CD4-positive, alpha-beta T cell treated with Interferon gamma for 1 hour (primary cell): ENCODE results near the gene CFAP54.
"Not testable (repeated sequence)": the region's sequence is repeated elsewhere in the genome, so short reads cannot be mapped to it uniquely, and the experiment has no call there.

Source experiments
- DNase-seq: peaks from one replicate; pipeline ENCODE4 v3.0.0-alpha.2; 2020

The CFAP54 gene

DNA sequence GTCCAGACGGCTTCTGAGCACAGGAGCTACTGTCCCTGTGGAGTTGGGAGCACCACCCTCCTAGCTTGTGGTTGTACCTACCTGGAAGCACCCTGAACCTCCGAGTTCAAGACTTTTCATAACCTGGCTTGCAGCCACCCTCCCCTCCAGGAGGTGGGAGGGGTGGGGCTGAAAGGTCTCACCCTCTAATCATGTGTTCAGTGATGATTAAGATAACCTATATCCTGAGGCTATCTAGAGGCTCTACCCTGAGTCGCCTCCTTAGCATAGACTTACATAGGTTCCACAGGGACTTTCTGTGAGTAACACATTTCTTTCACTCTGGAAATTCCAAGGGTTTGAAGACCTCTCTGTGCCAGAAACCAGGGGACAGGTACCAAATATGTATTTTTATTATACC is 146.5 kb downstream of the CFAP54 start:
- DNase-seq = no peak

DNA sequence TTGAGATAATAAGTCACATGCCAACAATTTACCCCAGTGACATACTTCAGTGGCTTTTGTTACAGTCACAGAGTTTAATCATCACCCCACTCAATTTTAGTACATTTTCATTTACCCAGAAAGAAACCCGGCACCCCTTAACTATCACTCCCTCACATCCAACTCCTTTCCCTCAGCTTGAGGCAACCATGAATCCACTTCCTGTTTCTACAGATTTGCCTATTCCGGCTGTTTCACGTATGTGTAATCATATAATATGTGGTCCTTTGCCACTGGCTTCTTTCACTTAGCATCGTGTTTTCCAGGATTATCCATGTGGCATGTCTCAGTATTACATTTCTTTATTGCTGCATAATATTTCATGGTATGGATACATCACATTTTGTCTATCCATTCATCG is 147.5 kb downstream of the CFAP54 start:
- DNase-seq = no peak

DNA sequence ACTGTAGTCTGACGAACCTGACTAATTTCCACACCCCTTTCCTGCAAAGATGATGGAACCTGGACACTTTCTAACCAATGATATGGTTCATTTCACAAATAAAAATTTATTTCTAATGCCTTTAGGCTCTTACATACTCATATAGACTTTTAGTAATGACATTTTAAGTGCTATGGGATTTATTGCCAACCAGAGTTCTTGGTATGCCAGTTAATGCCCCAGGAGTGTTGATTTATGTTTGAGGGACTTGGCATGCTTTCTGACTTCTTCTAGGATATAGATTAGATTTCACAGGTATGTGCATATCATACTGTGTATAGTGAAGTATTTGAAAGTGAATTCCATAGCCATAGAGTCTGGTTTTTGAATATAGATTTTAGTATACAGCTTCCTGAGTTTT is 159.5 kb downstream of the CFAP54 start:
- DNase-seq = no peak

DNA sequence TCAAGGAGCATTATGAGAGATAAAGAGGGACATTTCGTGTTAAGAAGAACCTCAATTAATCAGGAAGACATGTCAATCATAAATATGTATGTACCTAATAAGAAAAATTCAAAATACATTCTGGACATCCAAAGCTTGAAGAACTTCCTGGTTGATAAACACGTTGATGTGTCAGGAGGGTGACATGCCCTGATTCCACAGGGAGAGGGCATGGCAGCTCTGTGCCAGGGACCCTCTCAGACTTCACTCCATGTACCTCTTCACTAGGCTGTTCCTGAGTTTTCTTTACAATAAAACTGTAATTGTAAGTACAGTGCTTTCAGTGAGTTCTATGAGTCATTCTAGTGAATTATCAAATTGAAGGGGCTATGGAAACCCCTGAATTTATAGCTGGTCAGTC is 163.5 kb downstream of the CFAP54 start:
- DNase-seq = no peak

DNA sequence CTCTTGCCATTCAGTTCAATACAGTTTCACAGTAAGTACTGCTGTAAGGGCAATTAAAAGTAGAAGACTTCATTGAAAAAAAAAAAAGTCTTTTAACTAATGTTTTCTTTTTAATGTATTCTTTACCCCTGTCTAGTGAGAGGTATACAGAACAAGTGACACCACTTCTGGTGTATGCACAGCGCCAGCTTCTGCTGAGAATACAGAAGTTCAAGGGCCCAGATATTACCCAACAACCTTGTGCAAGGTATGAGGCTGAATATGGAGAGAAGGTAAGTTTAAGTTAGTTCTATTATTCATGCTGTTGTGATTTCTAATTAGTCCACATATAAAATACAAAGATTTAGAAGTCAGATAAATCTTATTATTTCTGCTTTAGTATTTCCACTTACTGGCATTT is 168.7 kb downstream of the CFAP54 start:
- DNase-seq = no peak

DNA sequence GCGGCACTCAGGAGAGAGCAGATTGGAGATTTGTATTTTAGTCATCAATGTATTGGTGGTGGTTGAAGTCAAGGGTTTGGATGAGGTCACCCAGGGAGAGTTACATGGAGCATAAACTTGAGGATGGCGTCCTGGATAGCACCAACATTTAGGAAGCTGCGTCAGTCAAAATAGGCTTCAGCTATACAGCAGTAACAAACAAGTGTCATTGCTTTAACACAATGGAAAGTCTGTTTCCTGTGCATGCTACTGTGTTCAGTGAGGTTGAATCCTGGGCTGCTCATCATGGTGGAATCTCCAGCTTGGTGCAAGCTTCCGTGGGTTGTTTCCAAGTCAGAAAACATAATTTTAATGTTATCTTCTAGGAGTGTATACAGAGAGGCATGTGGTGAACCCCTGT is 180.4 kb downstream of the CFAP54 start:
- DNase-seq = no peak

DNA sequence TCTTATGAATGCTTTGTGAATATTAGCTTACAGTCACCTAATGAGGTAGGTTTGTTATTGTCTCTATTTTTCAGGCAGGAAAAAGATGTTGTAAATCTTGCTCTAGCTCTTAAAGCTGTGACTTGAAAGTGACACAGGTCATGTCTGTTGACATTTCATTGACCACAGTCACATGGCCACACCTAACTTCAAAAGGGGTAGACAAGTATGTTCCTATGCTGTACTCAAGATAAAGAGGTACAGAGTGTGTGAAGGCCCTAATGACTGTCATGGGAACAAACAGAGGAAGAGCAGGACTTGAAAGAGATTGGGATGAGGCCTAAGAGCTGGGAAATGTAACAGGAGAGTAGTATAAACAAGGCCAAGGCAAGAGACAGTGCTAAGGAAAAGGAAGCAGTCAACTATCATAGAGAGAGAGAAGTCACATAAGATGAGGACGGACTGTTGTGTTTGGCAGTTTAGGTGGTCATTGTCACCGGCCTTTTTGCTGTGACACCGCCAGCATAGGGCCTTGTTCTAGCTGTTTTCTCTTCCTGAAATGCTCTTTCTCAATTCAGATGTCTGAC is 181.0 kb downstream of the CFAP54 start:
- no peak for DNase-seq

DNA sequence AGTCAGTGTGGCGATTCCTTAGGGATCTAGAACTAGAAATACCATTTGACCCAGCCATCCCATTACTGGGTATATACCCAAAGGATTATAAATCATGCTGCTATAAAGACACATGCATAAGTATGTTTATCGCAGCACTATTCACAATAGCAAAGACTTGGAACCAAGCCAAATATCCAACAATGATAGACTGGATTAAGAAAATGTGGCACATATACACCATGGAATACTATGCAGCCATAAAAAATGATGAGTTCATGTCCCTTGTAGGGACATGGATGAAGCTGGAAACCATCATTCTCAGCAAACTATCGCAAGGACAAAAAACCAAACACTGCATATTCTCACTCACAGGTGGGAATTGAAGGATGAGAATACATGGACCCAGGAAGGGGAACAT is 186.1 kb downstream of the CFAP54 start:
- not testable (repeated sequence) for DNase-seq

DNA sequence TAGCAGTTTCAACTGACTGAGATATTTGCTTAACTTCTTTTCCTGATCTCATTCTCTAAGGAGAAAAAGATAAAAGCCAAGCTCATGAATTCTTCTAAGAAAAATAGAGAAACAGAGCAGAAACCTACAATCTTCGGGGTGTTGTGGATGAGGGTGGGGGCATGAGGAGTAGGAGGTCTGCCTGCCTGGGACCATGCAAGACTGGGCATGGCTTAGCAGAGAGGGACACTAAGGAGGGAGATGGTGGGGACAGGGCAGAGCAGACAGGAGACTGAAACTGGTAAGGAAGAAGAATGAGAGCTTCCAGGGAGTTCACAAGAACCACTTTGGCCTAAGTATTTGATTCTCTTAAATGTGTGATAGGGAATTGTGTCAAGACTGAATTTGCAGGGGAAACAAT is 188.0 kb downstream of the CFAP54 start:
- DNase-seq = no peak

DNA sequence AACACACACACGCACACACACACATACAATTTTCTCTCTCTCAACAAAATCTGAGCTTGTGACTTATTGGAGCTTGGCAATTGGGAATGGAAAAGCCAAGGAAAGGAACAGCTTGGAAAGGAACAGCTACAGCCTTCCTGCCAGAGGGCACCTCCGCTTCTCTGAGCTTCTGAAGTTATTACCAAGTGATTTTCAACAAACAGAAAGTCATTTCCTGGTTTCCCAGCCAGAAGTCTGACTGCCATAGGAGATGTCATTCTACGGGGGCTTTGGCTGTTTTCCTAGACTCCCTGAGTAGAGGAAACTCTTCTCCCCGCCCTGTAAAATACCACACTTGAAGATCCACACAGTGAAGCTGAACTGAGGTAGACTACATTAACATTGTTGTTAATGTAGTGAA is 198.3 kb downstream of the CFAP54 start:
- DNase-seq = no peak

DNA sequence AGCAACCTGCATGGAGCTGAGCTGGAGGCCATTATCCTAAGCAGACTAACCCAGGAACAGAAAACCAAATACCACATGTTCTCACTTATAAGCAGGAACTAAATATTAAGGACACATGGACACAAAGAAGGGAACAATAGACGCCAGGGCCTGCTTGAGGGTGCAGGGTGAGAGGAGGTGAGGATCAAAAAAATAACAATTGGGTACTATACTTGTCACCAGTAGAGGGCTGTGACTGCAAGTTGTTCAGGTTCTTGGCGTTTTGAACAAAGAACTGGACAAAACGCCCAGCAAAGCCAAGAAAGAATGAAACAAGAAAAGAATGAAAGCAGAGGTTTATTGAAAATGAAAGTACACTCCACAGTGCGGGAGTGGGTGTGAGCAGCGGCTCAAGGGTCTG is 209.1 kb downstream of the CFAP54 start:
- DNase-seq = no peak

DNA sequence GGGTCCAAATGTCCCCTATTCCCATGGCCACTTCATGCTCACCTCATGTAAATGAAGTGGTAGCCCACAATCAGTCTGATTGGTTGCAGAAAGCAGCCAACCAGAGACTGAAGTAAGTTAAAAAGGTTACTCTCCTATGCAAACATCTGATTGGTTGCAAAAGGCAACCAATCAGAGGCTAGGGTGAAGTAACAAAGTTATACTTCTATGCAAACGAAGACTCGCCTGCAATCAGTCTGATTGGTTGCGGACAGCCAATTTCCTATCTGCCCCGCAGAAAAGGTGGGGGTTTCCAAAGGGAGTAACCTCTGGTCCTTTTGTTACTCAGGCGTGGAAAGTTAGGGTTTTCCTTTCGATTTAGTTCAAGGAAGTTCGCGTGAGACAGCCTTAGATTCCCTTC is 209.6 kb downstream of the CFAP54 start:
- no peak for DNase-seq

DNA sequence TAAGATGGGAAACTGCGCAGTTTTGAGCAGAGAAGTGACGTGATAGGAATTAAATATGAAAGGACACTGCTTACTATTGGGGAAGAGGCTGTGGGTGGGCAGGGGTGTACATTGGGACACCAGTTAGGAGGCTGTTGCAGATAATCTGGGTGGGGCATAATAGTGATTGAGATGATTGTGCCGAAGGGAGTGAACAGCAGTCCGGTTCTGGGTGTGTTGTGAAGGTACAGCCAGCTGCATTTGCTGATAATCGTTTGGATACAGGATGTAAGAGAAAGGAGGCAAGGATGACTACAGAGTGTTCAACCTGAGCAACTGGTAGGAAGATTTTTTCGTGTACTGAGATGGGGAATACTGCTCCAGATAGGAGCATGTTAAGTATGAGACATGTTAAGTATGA is 212.5 kb downstream of the CFAP54 start:
- DNase-seq = no peak

DNA sequence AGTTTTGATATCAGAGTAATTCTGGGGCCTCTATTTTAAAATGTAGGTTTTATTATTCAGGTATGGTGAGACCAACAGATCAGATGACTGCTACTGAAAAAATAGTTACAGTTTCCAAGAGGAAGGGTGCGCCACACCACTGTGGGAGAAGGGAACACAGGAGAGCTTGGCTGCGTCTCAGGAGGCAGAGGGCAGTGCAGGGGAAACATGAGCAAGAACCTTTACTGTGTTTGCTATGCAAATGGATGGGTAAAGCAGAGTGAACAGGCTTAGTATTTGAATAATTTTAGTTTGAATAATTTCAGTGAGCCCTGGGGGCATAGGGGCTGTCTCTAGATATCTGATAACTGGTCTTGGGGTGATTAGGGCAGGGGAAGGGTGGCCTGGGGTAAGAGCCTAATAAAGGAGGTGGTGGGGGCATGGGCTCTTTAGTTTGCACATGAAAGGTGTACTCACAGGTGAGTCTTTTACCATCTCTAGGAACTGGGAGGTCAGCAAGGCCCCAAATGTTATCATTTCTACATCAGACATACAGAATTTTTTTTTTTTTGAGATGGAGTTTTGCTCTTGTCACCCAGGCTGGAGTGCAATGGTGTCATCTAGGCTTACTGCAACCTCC is 220.9 kb downstream of the CFAP54 start:
- no peak for DNase-seq

DNA sequence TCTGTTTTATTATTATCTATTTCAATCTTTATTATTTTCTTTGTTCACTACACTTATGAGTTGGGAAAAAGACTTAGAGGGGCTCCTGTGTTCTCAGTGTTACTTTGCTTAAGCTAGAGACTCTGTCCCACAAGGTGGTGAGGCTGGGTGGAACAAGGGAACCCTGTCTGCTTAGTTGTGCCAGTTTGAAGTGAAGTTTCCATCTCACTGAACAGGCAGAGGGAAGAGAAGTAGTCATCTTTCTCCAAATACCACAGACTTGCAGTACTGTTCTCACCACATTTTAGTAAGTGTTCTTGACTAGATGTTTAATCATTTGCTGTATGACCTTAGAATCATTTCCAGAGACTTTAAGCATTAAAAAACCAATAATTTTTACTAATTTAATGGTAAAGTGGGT is 222.0 kb downstream of the CFAP54 start:
- DNase-seq = no peak

DNA sequence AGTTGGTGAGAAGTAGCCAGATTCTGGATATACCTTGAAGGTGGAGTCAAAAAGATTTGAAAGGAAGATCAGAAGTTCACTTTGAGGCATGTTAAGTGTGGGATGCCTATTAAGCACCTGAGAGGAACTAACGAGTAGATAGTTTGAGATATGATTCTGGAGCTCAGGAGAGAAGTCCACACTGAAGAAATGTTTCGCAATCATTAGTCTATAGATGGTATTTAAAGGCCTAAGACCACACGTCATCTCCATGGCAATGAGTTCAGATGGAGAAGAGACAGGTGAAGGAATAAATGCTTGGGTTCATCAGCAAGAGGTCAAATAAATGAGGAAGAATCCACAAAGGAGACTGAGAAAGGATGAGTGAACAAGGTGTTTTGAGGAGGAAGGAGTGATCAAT is 224.8 kb downstream of the CFAP54 start:
- DNase-seq = no peak

DNA sequence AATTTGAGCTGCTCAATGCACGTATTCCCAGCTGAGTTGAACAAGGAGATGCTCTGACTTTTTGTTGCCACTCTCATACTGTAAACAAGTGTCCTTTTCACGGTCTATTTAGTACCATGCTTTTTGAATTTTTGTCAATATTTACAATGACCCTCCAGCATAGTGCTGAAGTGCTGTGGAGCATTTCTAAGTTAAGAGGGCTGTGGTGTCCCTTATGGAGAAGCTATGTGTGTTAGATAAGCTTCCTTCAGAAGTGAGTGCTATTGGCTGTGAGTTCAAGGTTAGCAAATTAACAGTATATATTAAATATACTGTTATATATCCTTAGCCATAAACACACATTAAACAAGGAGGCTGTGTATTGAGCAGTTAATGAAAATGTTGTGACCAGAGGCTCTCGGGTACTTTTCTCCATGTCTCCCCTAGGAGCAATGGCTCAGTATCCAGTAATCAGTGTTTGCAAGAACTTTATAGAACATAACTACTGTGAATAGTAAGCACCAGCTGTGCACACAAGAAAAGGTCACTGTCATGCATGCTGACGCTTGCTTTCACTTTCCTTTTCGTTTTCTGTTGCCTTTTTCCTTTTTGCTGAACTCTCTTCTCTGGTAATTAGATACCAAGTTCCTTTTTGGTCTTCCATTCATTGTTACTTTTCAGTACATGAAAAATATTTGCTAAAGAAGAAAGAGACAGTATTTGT is 230.4 kb downstream of the CFAP54 start:
- no peak for DNase-seq

DNA sequence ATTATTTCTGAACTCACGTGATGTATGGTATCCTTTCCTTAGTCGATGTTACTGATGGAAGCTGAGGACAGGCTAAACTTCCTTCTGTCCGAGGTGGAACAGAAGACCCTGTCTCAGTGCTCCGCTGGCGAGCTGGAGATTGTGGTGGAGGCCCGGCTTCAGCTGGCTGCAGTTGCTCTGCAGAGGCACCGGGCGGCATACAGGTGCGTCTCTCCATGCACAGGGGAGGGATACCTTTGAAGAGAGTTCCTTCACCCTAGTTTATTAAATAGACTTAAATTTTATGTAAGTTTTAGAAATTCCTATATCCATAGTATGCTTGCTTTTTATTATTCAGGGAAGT is 231.0 kb downstream of the CFAP54 start:
- no peak for DNase-seq

DNA sequence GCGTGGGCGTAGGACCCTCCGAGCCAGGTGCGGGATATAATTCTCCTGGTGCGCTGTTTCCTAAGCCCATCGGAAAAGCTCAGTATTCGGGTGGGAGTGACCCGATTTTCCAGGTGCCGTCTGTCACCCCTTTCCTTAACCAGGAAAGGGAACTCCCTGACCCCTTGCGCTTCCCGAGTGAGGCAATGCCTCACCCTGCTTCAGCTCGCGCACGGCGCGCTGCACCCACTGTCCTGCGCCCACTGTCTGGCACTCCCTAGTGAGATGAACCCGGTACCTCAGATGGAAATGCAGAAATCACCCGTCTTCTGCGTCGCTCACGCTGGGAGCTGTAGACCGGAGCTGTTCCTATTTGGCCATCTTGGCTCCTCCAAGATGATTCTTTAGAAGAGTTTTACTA is 240.1 kb downstream of the CFAP54 start:
- not testable (repeated sequence) for DNase-seq

DNA sequence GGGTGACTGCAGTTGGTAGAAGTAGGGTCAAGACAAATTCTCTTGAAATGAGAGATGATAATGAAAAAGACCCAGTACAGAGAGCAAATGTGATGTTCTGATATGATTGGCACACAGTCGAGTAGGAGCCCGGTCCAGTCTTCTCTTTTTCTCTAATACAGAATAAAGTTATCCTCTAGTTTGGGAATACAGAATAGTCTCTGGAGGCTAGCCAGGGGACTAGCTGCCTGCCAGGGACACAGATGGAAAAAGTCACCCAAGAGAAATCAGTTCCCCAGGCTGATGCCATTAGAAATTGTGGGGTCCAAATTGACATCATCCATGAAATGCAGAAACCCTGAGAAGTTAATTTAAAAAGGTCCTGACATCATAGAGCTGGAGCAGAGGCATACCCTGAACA is 240.5 kb downstream of the CFAP54 start:
- DNase-seq = no peak

DNA sequence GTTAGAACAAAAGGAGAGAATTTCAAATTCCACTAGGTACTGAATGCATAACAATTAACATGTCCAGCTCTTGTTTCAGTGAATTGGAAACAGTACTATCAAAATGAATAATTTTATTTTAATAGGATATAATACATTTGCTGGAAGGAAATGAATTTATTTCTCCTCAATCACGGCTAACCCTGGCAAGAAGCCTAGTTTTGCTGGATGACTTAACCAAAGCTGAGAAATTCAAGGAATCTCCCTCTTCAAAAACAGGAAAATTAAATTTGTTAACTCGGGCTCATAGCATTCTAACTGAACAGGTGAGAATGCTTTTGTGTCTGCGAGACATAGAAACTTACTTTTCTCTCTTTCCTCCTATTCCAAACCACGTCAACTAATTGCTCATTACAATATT is 254.2 kb downstream of the CFAP54 start:
- no peak for DNase-seq

DNA sequence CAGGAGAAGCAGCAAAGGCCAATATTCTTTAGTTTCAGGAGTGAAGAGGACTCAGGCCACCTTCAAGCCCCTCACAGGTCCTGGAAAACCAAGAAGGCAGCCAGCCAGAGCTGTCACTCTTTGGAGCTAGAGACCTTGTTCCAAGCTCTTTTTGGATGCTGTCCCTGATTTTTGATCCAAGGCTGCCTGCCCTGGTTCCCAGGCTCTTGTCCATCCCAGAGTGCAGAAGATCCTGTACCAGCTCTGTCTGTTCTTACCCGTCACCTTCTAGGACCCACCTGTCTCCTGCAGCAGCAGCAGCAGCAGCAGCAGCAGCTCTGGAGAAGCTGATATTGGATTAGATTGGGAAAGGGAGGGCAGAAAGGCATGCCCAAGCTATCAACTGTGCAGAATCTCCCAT is 260.6 kb downstream of the CFAP54 start:
- no peak for DNase-seq

DNA sequence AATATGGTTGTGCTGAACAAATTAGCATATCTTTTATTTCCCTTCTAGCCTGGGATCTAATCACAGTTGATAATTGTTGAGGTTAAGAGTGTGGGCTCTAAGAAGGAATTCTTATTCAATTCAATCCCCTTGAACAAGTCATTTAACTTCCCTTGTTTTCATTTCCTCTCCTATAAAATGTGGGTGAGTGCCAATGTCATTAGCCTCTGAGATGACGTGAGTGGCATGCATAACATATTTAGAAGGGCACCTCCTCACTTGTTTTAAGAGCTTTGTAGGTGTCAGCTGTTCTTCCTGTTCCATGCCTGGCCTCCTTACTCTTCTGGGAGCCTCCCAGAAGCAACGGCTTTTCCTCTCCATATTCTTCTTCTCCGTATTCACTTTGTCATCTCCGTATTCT is 262.2 kb downstream of the CFAP54 start:
- no peak for DNase-seq

DNA sequence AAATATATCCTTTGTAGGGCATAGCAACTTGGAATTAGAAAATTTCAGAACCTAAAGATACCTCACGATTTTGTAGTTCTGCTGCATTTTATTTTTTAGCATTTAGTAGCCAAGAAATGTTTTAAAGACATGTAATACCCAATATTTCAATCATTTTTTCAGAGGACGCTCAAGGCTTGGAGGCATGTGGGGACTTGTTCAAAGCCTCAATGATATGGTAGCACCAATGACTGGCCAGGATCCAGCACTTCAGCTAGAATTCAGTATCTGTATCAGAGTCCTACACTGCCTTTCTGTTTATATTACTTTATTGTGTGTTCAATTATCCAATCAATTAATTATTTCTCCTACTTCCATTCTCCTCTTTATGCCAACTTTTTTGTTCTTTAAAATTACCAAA is 262.8 kb downstream of the CFAP54 start:
- no peak for DNase-seq

DNA sequence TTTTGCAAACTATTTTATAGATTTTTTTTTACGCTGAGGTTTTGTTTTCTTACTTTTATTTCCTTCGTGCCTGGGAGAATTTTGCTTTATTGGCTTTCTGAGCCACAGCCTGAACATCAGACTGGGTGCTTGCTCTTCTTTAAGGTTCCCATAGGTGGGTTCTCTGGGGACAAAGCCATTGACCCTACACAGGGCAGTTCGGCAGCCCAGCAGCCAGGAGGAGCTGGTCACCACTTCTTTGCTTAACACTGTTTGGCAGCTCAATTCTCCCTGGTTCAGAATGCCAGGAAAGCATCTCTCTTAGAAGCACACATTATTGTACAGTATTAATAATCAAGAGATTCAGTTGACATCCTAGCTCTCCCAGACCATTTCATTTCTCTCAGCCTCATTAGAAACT is 276.9 kb downstream of the CFAP54 start:
- DNase-seq = no peak
